Measurements from ENCODE around the gene UMAD1.

Gene UMAD1

DNA sequence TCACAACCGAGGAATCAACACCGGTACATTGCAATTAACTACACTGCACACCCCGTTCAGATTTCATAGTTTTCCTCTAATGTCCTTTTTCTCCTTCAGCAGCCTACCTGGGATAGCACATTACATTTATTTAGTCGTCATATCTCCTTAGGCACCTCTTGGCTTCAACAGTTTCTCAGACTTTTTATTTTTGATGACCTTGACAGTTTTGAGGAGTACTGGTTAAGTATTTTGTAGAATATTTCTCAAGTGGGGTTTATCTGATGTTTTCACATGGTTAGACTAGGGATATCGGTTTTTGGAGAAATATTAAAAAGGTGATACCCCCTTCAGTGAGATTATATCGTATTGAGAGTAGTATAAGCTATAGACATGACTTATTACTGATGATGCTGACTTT lies 241.0 kb downstream of the UMAD1 start:
- H3K4me1 Mint-ChIP-seq (ENCODE audit: low read depth): no peaks in the 10 kb centered on the region
- H3K27me3 Mint-ChIP-seq: no peaks in the 10 kb centered on the region
- no peak overlapping the region for H3K4me3 Mint-ChIP-seq

DNA sequence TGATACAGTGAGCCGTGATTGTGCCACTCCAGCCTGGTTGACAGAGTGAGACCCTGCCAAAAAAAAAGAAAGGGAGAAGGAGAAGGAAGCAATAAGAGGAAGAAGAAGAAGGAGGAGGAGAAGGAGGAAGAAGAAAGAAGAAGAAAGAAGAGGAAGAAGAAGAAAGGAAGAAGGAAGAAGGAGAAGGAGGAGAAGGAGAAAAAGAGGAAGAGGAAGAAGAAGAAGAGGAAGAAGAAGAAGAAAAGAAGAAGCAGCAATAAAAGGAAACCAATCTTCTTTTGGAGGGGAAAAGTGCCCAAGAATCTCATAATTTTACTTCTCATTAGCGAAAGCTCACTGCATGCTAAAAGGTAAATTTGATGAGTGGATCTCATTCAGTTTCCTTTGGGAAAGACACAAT lies 242.3 kb downstream of the UMAD1 start:
- Mint-ChIP-seq H3K27ac (no peak overlapping the region), H3K9me3 (ENCODE audit: low read depth) (no peaks in the 10 kb centered on the region), H3K4me3 (no peak overlapping the region), H3K27me3 (no peaks in the 10 kb centered on the region), H3K4me1 (ENCODE audit: low read depth) (no peaks in the 10 kb centered on the region), H3K36me3 (peaks cover 10% of the 10 kb centered on the region)

More for the DNA sequence above, 241.0 kb downstream of the UMAD1 start:
- Mint-ChIP-seq H3K27ac (no peak overlapping the region), H3K9me3 (ENCODE audit: low read depth) (no peaks in the 10 kb centered on the region), H3K36me3 (peaks cover 12% of the 10 kb centered on the region)

DNA sequence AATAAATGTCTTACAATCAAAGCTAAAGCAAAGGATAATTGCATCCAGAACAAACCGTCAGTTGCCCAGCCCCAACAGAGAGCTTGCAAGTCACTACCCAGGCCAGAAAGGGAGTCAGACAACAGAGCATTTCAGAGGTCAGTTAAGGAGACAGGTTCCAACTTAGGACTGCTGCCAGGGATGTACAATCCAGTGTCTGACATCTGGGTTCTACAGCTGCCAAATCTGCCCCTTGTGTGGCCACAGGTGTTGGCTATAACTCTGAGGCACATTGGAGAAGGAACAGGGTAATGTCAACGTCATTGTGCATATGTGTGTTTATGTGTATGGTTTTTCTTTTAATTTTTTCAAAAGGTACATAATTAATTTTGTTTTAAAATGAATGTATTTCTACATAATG lies 242.8 kb downstream of the UMAD1 start:
- Mint-ChIP-seq H3K4me1 (ENCODE audit: low read depth) (no peaks in the 10 kb centered on the region), H3K4me3 (no peak overlapping the region), H3K27me3 (no peaks in the 10 kb centered on the region), H3K27ac (no peak overlapping the region), H3K9me3 (ENCODE audit: low read depth) (no peaks in the 10 kb centered on the region), H3K36me3 (peaks cover 7% of the 10 kb centered on the region)

DNA sequence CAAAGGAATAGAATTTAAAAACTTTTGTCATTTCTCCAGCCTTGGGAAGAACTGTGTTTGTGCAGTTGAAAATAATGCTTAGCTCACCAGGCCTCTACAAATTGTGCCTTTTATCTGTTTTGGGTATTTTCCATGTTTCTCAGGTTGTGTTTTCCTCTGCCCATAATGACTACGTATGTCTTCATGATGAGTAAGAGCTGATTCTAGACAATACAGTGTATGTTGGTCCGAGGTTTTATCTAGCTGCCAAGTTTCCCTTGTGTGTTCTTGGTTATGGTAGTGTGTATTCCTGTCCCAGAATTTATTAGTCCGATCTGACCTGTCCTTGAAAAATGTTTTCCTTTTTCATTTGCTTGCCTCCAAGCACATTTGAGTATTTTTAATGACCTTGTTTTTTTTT lies 244.3 kb downstream of the UMAD1 start:
- no peaks in the 10 kb centered on the region for H3K4me1 Mint-ChIP-seq (ENCODE audit: low read depth)
- no peaks in the 10 kb centered on the region for H3K27me3 Mint-ChIP-seq
- no peak overlapping the region for H3K27ac Mint-ChIP-seq
- no peak overlapping the region for H3K4me3 Mint-ChIP-seq
- H3K36me3 Mint-ChIP-seq: peaks cover 9% of the 10 kb centered on the region
- no peaks in the 10 kb centered on the region for H3K9me3 Mint-ChIP-seq (ENCODE audit: low read depth)

GRCh38 chr7:7889791-7890568 lies 249.4 kb downstream of the UMAD1 start:
- H3K36me3 Mint-ChIP-seq: peaks cover 19% of the 10 kb centered on the region
- no peak overlapping the region for H3K4me3 Mint-ChIP-seq
- no peaks in the 10 kb centered on the region for H3K9me3 Mint-ChIP-seq (ENCODE audit: low read depth)
- no peak overlapping the region for H3K27ac Mint-ChIP-seq
- no peaks in the 10 kb centered on the region for H3K27me3 Mint-ChIP-seq
- H3K4me1 Mint-ChIP-seq (ENCODE audit: low read depth): no peaks in the 10 kb centered on the region

DNA sequence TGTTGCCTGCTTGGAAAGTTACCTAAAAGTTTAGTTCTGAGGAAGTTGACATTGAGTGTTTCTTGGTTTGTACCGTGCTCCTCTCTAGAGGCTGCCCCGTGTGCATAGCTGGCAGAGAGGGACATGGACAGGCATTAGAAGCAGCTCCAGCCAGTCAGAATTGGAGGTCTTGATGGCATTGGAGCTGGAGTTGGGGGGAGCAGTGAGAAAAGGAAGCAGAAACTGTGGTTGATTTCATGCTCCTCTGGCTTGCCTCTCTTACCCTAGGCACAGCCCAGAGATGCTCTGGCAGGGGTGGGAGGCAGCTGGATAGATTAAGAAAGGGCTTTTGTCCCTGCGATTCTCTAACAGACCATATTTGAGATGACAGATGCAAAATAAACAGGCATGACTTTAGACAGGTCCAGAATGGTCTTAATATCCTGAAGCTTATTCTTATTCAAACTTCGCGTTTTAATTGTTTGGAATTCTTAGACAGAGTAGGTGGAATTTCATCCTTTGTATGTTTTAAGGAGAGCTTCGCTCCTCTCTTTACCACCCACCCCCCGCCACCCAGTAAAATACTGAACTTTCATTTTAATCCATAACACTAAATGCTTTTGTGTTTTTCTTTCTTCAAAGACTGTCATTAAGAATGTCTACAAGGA lies 254.6 kb downstream of the UMAD1 start:
- H3K9me3 Mint-ChIP-seq (ENCODE audit: low read depth): no peaks in the 10 kb centered on the region
- no peak overlapping the region for H3K27ac Mint-ChIP-seq
- no peaks in the 10 kb centered on the region for H3K27me3 Mint-ChIP-seq
- no peaks in the 10 kb centered on the region for H3K4me1 Mint-ChIP-seq (ENCODE audit: low read depth)
- H3K4me3 Mint-ChIP-seq: no peak overlapping the region
- peaks cover 17% of the 10 kb centered on the region for H3K36me3 Mint-ChIP-seq

- no peaks in the 10 kb centered on the region for H3K27me3 Mint-ChIP-seq
- no peak overlapping the region for H3K4me3 Mint-ChIP-seq
- H3K4me1 Mint-ChIP-seq (ENCODE audit: low read depth): no peaks in the 10 kb centered on the region
- no peak overlapping the region for H3K27ac Mint-ChIP-seq
- H3K9me3 Mint-ChIP-seq (ENCODE audit: low read depth): no peaks in the 10 kb centered on the region
- peaks cover 11% of the 10 kb centered on the region for H3K36me3 Mint-ChIP-seq
Observed at GRCh38 chr7:7895754-7896153, 255.2 kb downstream of the UMAD1 start.

- Mint-ChIP-seq H3K4me1 (ENCODE audit: low read depth) (no peaks in the 10 kb centered on the region), H3K27me3 (no peaks in the 10 kb centered on the region), H3K36me3 (peaks cover 6% of the 10 kb centered on the region), H3K27ac (no peak overlapping the region), H3K9me3 (ENCODE audit: low read depth) (no peaks in the 10 kb centered on the region), H3K4me3 (no peak overlapping the region)
Observed at GRCh38 chr7:7897509-7897908, 257.0 kb downstream of the UMAD1 start.

DNA sequence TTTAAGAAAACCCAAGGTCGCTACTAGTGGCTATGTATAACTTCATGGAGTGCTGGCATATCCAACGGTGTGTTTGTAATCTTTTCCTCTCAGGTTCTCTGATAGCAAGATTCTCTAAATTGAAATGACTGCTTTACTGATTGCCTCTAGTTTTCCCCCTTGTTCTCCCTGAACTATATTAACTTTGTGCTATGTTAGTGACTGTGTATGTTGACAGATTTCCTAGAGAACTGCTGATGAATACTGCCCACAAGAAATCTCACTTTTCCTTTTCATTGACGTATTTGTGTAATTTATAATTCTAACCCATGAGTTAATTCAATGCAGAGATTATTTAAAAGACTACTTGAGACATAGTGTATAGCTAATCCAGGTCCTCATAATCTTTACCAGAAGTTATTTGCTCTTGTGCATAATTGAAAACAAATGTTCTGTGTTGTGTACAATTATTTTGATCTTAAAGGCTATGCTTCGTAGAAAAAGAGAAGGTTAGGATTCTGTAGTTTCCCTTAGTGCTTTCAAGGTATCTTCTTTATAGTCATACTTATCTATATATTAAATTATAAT lies 257.5 kb downstream of the UMAD1 start:
- Mint-ChIP-seq H3K27ac (no peak overlapping the region), H3K36me3 (peaks cover 6% of the 10 kb centered on the region), H3K4me3 (no peak overlapping the region), H3K4me1 (ENCODE audit: low read depth) (no peaks in the 10 kb centered on the region), H3K9me3 (ENCODE audit: low read depth) (no peaks in the 10 kb centered on the region), H3K27me3 (no peaks in the 10 kb centered on the region)

DNA sequence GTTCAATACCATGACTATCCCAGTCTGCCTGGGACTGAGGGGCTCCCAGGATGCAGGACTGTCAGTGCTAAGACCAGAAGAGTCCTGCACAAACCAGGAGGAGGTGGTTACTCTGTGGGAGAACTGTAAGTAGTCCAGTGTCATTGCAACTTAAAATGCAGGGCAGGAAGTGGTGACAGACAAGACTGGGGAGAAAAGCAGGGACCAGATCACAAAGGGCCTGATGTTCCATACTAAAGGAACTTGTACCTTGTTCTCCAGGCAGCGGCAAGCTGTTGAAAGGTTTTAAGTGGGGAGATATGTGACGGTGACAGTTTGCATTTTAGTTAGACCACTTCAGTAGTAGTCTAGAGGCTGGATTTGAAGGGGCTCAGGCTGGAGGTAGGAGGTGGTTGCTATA lies 262.3 kb downstream of the UMAD1 start:
- no peaks in the 10 kb centered on the region for H3K27me3 Mint-ChIP-seq
- no peaks in the 10 kb centered on the region for H3K4me1 Mint-ChIP-seq (ENCODE audit: low read depth)
- H3K4me3 Mint-ChIP-seq: no peak overlapping the region
- peaks cover 4% of the 10 kb centered on the region for H3K36me3 Mint-ChIP-seq
- peaks cover 9% of the 10 kb centered on the region for H3K9me3 Mint-ChIP-seq (ENCODE audit: low read depth)
- H3K27ac Mint-ChIP-seq: no peak overlapping the region

DNA sequence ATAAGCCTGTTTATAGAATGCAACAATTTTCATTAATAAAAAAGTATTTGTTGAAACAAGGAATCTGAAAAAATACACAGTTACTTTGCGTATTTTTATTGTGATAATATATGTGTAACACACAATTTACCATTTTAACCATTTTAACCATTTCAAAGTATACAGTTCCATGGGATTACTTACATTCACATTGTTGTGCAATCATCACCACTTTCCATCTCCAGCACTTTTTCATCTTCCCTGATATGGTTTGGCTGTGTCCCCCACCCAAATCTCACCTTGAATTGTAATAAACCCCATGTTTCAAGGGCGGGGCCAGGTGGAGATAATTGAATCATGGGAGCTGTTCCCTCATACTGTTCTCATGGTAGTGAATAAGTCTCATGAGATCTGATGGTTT lies 266.8 kb downstream of the UMAD1 start:
- no peak overlapping the region for H3K27ac Mint-ChIP-seq
- peaks cover 6% of the 10 kb centered on the region for H3K36me3 Mint-ChIP-seq
- no peaks in the 10 kb centered on the region for H3K27me3 Mint-ChIP-seq

GRCh38 chr7:7908622-7909145 lies 268.1 kb downstream of the UMAD1 start:
- Mint-ChIP-seq H3K27ac (no peak overlapping the region), H3K4me1 (ENCODE audit: low read depth) (no peaks in the 10 kb centered on the region), H3K27me3 (no peaks in the 10 kb centered on the region), H3K36me3 (peaks cover 6% of the 10 kb centered on the region), H3K9me3 (ENCODE audit: low read depth) (peaks cover 9% of the 10 kb centered on the region), H3K4me3 (no peak overlapping the region)

More for the DNA sequence above, 266.8 kb downstream of the UMAD1 start:
- H3K4me1 Mint-ChIP-seq (ENCODE audit: low read depth): no peaks in the 10 kb centered on the region
- H3K4me3 Mint-ChIP-seq: no peak overlapping the region
- H3K9me3 Mint-ChIP-seq (ENCODE audit: low read depth): peaks cover 9% of the 10 kb centered on the region

- Mint-ChIP-seq H3K4me1 (ENCODE audit: low read depth) (no peaks in the 10 kb centered on the region), H3K27ac (no peak overlapping the region), H3K4me3 (no peak overlapping the region), H3K36me3 (peaks cover 6% of the 10 kb centered on the region), H3K27me3 (no peaks in the 10 kb centered on the region), H3K9me3 (ENCODE audit: low read depth) (peaks cover 5% of the 10 kb centered on the region)
Observed at GRCh38 chr7:7909376-7909775, 268.8 kb downstream of the UMAD1 start.

- Mint-ChIP-seq H3K9me3 (ENCODE audit: low read depth) (peaks cover 5% of the 10 kb centered on the region), H3K27me3 (no peaks in the 10 kb centered on the region), H3K27ac (no peak overlapping the region), H3K4me1 (ENCODE audit: low read depth) (no peaks in the 10 kb centered on the region), H3K36me3 (peaks cover 13% of the 10 kb centered on the region), H3K4me3 (no peak overlapping the region)
Observed at GRCh38 chr7:7911369-7912123, 271.0 kb downstream of the UMAD1 start.

- Mint-ChIP-seq H3K4me1 (ENCODE audit: low read depth) (no peaks in the 10 kb centered on the region), H3K9me3 (ENCODE audit: low read depth) (no peaks in the 10 kb centered on the region), H3K27me3 (no peaks in the 10 kb centered on the region), H3K36me3 (peaks cover 10% of the 10 kb centered on the region), H3K4me3 (no peak overlapping the region), H3K27ac (no peak overlapping the region)
Observed at GRCh38 chr7:7912937-7913336, 272.4 kb downstream of the UMAD1 start.

Data from activated naive CD8-positive, alpha-beta T cell (primary cell).